HG03342 (cell line): Measurements from ENCODE around the gene NDUFA12.

Source experiments
- ATAC-seq: cut with Tn5 transposase; IDR thresholded peaks from one replicate; pipeline ENCODE4 v1.9.1; 2021; ENCODE audit warnings: mild to moderate bottlenecking, moderate library complexity; ENCODE audit not compliant: unreplicated experiment

Gene NDUFA12

GRCh38 chr12:94982456-94982855 lies 21.0 kb downstream of the NDUFA12 start:
- ATAC-seq, result no peak

DNA sequence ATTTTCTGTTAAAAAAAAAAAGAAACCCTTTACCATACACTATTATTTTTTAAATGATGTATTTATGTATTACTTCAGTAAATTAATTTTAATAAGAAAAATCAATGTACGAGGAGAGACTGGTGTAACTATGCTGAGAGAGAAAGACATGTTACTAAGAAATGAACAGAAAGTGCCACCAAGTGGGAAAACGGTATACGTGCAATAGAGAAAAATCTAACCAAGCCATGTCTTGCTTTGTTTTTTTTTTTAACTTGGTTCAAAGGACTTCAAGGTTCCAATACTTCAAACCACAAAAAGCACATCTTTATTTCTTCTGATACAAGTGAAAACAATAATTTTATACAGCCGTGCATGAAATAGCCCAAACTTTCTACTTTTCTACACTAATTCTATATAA lies 22.9 kb downstream of the NDUFA12 start:
- ATAC-seq, result no peak

DNA sequence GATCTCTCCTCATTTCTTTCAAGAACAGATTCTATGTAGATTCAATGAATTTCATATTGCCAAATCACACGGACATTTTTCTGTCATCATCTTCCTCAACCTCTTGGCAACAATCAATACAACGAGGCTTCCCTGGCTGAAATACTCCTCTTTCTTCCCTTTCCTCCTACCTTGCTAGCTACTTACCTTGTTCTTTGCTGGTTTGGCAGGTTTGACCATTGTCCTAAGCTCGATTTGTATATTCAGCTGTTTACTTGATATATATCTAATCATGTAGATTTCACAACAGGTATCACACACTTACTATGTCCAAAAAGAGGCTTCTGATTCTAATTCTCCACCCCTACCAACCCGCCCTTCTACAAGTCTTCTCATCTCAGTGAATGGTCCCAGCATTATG lies 23.6 kb downstream of the NDUFA12 start:
- no peak for ATAC-seq

DNA sequence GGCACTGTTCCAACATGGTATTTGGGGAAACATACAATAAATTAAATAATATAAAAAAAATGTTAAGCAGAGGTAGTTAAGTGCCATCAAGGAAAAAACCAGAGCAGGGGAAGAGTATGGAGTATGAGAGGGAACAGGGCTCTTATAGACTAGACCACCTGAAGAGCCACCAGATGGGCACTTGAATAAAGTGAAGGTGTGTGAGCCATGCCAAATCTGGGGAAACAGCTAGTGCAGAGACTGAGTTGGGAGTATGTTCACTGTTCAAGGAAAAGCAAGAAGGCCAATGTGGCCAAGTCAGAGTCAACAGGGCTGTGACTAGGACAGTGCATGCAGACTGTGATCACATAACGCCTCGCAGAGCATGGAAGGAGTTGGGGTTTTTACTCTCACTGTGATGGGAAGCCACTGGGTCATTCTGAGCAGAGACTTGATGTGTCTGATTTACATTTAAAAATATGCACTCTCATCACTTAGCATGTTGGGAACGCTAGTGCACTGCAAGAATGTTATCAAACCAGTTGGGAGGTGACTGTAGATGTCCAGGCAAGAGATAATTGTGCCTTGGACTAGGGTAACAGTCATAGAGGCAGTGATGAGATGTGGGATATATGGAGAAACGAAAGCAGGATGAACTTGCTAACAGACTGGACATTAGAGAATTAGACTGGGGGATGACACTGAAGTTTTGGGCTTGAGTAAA lies 25.6 kb downstream of the NDUFA12 start:
- ATAC-seq, result no peak

DNA sequence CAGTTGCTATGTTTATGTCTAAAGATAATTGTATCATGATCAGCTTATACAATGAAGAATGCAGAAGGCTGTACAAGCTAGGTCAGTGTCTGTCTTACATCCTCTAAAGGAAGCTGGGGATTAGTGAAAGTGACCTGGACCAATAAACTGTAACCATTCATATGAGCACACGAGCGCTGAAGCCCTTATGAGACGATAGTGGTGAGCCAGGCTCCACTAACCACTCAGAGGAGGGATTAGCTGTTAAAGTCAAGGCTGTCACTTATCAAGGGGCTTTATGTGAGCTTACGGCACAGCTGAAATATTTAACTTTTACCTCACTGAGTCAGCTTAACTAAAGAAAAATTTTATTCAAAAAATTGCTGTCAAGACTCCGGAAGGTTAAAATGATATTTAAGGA lies 30.3 kb downstream of the NDUFA12 start:
- no peak for ATAC-seq

DNA sequence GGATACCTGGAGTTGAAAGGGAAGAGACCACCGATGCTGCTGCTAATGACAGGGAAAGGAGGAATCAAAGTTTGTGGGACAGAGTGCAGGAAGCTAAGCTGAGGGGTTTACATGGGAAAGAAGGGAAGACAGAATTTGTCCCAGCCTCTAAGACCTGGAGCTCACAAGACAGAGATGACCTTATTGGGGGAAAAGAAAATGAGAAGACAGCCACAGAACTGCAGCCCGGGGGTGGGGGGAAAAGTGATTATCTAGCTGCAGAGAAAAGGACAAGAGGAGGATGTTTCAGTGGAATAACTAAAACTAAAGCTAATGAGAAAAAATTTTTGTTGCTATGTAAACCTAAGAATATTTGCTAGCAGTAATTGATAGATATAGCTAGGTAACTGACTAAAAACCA lies 30.7 kb downstream of the NDUFA12 start:
- no peak for ATAC-seq

DNA sequence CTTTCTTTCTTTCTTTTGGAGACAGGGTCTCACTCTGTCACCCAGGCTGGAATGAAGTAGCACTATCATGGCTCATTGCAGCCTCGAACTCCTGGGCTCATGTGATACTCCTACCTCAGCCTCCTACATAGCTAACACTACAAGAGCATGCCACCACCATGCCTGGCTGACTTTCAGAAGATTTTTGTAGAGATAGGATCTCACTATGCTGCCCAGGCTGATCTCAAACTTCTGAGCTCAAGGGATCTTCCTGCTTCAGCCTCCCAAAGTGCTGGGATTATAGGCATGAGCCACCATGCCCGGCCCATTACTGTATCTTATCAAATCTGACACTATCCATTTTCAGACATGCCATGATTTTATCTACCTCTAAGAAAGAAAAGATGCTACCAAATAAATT lies 31.6 kb downstream of the NDUFA12 start:
- no peak for ATAC-seq

GRCh38 chr12:94970560-94970959 lies 32.9 kb downstream of the NDUFA12 start:
- no peak for ATAC-seq

DNA sequence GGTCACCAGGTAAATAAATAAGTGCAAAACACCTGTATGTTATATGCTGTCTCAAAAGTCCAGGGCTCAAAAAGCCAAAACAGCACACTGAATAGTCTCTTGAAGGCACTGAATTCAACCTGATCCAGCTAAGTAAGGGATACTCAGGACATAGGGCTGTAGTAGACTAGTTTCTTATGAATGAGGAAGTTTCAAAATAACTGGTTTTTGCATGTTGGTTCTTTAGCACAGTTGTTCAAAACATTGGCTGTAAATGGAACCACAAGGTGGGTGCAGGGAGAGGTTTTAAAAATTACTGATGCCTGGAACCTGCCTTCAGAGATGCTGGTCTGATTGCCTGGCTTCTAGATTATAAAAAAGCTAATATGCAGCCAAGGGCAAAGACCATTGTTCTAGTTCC lies 34.1 kb downstream of the NDUFA12 start:
- no peak for ATAC-seq

GRCh38 chr12:94965982-94966630 lies 37.4 kb downstream of the NDUFA12 start:
- no peak for ATAC-seq

DNA sequence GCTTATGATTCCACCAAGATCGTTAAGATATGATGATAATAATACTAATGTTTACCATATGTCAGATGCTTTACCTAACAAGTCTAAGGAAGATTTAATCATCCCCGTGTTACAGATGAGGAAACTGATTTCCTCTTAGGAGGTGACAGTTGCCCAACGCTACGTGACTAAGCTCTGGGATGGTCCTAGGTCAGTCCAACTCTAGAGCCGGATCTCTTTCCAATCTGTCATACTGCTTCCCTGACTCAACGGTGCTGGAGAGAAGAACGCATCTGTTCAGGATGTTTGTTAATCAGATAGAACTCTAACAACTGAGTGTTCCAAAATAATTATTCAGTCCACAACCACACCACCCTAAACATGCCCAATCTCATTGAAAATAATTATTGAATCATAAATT lies 39.8 kb downstream of the NDUFA12 start:
- ATAC-seq, result no peak

DNA sequence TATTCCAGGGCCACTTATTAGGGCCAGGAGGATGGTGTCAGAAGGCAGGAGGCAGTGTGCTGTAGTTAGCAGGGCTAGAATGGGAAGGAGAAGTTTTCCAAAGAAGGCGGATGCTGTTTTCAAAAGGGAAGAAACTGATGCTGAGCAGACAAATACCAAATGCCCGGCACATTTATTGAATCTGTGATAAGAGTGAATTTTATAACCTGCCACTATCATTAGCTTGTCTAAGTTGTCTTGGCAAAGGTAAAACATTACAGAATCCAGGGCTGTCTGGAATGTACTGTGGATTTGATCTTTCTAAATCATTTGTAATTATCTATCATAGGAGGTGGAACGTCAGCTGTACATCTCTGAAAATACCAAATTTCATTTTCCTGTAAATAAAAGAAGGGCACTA lies 40.8 kb downstream of the NDUFA12 start:
- ATAC-seq, result no peak

- ATAC-seq, result no peak
Observed at GRCh38 chr12:94961911-94962310, 41.6 kb downstream of the NDUFA12 start.

- ATAC-seq, result no peak
Observed at GRCh38 chr12:94961256-94961824, 42.2 kb downstream of the NDUFA12 start.

GRCh38 chr12:94957006-94957405 lies 46.5 kb downstream of the NDUFA12 start:
- no peak for ATAC-seq

- no peak for ATAC-seq
Observed at GRCh38 chr12:94954948-94955592, 48.4 kb downstream of the NDUFA12 start.

GRCh38 chr12:94954029-94954685 lies 49.3 kb downstream of the NDUFA12 start:
- no peak for ATAC-seq

DNA sequence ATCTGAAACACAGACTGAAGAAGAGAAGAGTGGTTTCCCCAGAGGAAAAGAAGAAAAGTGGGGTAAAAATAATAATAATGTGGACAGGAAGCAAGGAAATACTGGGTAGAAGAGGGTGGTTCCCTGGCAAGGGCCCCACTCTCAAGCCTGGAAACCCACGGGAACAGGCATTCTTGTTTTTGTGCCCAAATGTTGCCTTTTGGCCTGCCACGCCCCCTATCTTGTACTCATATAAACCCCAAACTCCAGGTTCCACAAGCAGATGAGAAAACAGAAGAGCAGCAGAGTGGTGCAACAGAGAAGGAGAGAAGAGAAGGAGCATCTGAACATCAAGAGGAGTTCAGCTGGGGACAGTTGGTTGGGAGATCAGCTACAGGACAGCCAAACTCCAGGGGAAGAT lies 51.2 kb downstream of the NDUFA12 start:
- no peak for ATAC-seq

DNA sequence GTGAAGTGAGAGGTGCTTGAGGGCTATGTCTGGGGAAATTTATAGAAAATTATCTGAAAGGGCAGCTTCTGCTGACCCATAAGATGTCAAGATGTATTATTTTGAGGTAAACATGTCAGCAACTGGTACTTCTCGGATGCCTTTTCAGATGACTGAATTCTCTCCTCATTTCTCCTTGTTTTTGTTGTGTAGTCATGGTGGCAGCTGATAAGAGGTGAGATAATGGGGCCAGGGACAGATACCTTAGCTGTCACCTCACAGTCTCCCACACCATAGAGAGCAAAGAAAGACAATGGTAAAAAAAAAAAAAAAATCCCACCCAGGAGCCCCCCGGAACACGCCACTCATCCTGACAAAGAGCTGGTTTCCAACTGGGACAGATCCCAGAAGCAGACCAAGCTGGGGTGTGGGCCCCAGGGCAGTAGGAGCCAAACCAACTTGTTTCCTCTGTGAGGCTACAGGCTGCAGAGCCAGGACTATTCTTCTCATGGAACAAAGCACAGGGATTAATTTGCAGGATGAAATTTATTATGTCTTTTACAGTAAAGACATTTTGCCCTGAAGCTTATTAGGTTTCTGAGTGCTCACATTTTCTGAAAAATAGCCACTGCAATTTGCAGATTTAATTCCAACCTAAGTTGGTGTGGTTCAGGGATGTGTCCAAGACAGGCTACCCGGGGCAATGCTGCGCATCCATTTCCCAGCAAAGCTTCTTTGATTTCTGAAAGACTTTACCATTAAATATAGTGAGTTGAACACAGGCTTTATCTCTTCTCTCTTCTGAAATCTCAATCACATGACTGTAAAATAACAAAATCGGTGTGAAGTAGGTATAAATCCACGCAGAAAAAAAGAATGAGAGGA lies 52.2 kb downstream of the NDUFA12 start:
- ATAC-seq, result no peak

DNA sequence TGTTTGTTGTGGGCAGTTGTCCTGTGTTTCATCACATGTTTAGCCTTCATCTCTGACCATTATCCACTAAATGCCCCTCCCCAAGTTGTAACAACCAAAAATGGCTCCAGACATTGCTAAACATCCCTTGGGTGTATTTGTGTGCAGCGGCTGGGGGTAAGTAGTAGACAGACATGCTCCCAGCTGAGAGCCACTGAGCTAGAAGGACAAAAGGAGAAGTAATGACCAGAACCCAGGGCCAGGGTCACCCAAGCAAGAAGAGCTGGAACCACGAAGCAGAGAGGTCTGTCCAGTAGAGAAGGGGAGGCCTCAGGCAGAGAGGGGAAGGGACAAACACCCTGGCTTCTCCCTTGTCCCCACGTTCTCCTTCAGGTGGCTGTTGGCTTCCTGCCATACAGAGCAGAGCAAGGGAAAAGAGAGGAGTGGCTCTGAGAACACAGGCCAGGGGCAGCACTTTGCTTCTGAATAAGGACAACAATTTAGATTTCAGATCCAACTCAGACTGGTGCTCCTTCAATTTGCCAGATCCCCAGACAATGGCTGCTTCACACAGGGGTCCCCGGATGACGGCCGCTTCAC lies 55.2 kb downstream of the NDUFA12 start:
- ATAC-seq, result no peak
